MM.1S (cell line): Measurements from ENCODE around the gene LGMN.

ENCODE experiments used
- CTCF ChIP-seq: fragments of 300-600 bp; sonication (generic); IDR thresholded peaks from 2 replicates; pipeline ENCODE4 v1.5.1; 2016; ENCODE audit warnings: antibody characterized with exemption, low read length, mixed read lengths
- EZH2phosphoT487 ChIP-seq: fragments of 300-600 bp; sonication (generic); IDR thresholded peaks from 2 replicates; pipeline ENCODE4 v1.6.1; 2018; ENCODE audit warnings: antibody characterized with exemption, low read length

- TF ChIP-seq EZH2phosphoT487 (no peak), CTCF (no peak)
Measured at GRCh38 chr14:92737206-92737605, 11.2 kb downstream of the LGMN start.
